Nephron (organoid): ENCODE measurements around the gene MED9.

Experiments used
- H3K27ac Mint-ChIP-seq, 3 experiments: 2 replicates each; pipeline ENCODE4 v1.8.0; 2020; ENCODE audit warnings: mixed read lengths in 3 of 3, mild to moderate bottlenecking in 2 of 3, moderate library complexity in 1 of 3
- H3K27me3 Mint-ChIP-seq: 2 replicates; pipeline ENCODE4 v1.8.0; 2021; ENCODE audit warnings: low read depth, mild to moderate bottlenecking, moderate library complexity, mixed read lengths
- H3K36me3 Mint-ChIP-seq: 2 replicates; pipeline ENCODE4 v1.8.0; 2020; ENCODE audit warnings: low read depth, mixed read lengths
- H3K4me1 Mint-ChIP-seq: 2 replicates; pipeline ENCODE4 v1.8.0; 2020; ENCODE audit warnings: mixed read lengths
- H3K4me3 Mint-ChIP-seq, 3 experiments: 2 replicates each; pipeline ENCODE4 v1.8.0; 2020; ENCODE audit warnings: mild to moderate bottlenecking in 3 of 3, mixed read lengths in 3 of 3, moderate library complexity in 2 of 3
- H3K9me3 Mint-ChIP-seq: 2 replicates; pipeline ENCODE4 v1.8.0; 2020; ENCODE audit warnings: mixed read lengths
- TF ChIP-seq, protein P1 (sequence below), 3 experiments: fragments of 200-600 bp; sonication (generic); IDR thresholded peaks; one replicate each; pipeline ENCODE4 v1.5.0; 2021; ENCODE audit warnings: antibody characterized with exemption in 3 of 3; ENCODE audit not compliant: unreplicated experiment in 3 of 3

MED9 gene

DNA sequence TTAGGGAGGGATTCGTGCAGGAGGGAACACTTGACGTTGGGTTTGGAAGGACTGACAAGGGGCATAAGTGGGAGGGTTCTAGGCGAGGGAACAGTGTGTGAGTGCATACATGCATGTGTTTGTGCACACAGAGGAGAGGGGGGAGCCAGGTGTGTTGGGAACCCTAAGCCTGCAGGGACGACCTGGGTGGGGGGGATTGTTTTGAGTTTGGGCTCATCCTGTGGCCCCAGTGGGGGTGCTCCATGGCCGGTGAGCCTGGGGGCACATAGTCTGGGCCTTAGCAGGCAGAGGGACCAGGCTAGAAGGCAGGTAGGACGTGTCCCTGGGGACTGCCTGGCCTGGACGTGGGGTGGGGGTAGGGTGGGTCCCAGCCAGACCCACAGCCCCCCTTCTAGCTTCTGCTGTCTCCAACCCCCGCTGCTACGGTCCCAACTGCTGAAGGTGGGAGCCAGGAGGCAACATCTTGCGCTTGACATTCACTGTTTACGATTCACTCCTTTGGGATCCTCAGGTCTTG lies 31.3 kb downstream of the MED9 start:
- Mint-ChIP-seq H3K4me1 (peaks cover 25% of the 10 kb centered on the region), H3K36me3 (no peaks in the 10 kb centered on the region), H3K4me3 (no peak overlapping the region), H3K27me3 (peaks cover 3% of the 10 kb centered on the region), H3K9me3 (no peaks in the 10 kb centered on the region), H3K27ac (peak overlapping the region in 1 of 3 experiments; percentile 29)
- TF ChIP-seq, protein P1, sequence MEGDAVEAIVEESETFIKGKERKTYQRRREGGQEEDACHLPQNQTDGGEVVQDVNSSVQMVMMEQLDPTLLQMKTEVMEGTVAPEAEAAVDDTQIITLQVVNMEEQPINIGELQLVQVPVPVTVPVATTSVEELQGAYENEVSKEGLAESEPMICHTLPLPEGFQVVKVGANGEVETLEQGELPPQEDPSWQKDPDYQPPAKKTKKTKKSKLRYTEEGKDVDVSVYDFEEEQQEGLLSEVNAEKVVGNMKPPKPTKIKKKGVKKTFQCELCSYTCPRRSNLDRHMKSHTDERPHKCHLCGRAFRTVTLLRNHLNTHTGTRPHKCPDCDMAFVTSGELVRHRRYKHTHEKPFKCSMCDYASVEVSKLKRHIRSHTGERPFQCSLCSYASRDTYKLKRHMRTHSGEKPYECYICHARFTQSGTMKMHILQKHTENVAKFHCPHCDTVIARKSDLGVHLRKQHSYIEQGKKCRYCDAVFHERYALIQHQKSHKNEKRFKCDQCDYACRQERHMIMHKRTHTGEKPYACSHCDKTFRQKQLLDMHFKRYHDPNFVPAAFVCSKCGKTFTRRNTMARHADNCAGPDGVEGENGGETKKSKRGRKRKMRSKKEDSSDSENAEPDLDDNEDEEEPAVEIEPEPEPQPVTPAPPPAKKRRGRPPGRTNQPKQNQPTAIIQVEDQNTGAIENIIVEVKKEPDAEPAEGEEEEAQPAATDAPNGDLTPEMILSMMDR (IDR thresholded peaks at IDR 0.05; ENCODE audit: unreplicated experiment in 3 of 3) = no peak

DNA sequence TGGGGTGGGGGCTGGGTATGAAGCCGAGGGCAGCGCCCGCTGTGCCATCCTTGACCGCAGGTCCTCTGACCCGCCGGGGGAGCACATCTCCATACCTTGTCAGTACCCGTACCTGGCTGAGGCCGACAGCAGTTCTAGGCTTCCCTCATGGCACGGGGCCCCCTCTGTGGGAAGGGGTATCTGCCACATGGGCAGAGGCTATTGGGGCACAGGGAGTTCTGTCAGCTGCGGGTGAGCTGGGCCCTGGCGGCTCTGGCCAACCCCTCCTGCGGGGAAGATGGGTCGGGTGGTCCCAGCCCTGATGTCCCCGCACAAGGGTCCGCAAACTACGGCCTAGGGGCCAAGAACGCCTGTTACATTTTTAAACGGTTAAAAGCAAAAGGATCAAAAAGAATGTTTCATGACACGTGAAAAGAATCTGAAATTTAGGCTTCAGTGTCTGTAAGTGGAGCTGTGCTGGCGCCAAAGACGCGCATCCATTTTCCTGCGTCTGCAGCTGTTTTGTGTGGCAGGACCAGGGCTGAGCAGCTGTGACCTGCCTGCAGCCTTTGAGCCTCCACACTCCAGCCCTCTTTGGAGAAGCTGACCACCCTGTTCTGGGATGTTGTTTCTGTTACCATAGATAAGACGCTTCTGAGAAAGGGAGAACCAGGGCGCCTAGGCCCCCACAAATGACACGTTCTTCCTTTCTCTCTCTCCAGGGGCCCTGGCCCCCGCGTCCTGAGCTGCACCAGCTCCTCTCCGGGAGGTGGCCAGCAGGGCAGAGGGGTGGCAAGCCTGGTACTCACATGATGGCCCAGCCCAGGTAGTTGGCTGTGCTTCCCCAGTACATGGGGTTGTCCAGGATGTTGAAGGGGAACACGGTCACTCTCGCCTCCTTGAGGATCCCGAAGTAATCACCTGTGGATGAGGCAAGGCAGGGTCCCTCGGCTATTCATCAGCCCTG lies 32.1 kb downstream of the MED9 start:
- peak overlapping the region in 1 of 3 experiments; percentile 29 for H3K27ac Mint-ChIP-seq
- H3K4me1 Mint-ChIP-seq = peaks cover 24% of the 10 kb centered on the region
- H3K36me3 Mint-ChIP-seq = no peaks in the 10 kb centered on the region
- no peaks in the 10 kb centered on the region for H3K9me3 Mint-ChIP-seq
- peaks cover under 1% of the 10 kb centered on the region for H3K27me3 Mint-ChIP-seq
- TF ChIP-seq, protein P1 (IDR thresholded peaks at IDR 0.05; ENCODE audit: unreplicated experiment in 3 of 3) = no peak
- no peak overlapping the region for H3K4me3 Mint-ChIP-seq

DNA sequence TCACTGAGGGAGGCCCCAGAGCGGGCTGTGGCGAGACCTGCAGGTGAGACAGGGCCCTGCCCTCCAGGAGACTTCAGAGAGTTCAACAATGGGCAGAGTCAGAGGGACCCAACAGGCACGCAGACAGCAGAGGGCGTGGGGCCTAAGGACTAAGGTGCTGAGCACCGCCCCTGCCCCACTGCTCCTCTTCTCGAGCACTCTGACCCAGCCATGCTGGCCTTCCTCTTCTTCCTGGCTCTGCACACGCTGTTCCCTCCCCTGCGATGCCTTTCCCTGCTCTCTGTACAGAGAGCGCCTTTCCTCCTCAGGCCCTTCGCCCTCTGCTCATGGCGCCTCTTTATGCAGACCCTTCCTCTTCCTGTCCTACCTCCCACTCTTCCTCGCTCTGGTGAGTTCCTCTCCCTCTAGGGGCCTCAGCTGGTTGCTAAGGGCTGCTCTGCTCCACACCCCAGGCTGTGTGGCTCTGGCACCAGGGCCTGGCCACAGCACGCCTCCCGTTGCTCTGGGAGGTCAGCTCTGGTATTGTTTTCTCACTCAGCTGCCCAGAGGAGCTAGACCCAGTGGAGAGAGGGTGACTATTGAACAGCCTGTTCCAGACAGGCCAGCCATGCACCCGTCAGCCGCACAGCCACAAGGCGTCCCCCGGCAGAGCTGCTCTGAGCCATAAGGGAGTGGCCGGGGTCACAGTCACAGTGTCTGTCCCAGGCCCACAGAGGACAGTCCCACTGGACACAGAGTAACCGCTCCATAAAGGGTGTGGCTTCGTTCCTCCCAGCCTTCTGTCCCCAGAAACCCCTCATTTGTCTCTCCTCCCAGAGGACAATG lies 33.0 kb downstream of the MED9 start:
- Mint-ChIP-seq H3K27me3 (peaks cover 5% of the 10 kb centered on the region), H3K9me3 (no peaks in the 10 kb centered on the region), H3K36me3 (no peaks in the 10 kb centered on the region), H3K27ac (peak overlapping the region in 1 of 3 experiments; percentile 52), H3K4me3 (no peak overlapping the region), H3K4me1 (peaks cover 27% of the 10 kb centered on the region)
- TF ChIP-seq, protein P1 (IDR thresholded peaks at IDR 0.05; ENCODE audit: unreplicated experiment in 3 of 3) = no peak

DNA sequence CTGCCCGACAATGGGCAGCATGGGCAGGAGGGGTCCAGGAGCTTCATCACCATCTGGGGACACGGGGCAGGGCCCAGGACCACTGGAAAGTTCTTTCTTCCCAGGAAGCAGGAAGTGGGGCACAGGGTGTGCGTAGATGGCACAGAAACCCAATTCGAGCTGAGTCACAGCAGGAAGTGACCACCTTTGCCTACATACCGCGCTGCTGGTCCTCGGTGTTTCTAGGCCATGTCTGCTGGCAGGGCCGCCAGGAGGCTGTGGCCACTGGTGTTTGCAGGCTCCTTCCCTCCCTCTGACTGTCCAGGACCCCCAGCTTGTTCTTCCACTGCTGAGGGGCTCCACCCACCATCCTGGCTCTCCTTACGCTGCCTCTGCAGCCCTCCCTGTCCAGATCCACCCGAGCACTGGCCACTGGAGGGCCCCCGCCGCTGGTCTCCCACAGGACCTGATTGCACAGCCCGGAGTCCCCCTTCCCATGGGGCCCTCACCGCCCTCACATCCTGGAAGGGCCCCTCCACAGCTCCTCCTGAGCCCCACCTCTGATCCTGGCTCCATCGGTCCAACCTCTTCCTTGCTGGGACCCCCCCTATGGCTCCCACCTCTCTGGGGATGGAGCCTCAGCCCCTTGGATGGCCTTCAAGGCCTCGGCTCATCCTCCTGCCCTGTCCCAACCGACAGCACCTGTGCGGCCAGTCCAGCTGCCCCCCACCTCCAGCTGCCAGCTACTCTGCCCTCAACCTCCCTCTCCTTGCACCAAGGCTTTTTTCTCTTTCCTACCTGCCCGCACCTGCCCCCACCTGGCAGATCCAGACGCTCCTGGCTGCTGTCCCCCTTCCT lies 33.9 kb downstream of the MED9 start:
- Mint-ChIP-seq H3K9me3 (no peaks in the 10 kb centered on the region), H3K36me3 (no peaks in the 10 kb centered on the region), H3K4me1 (peaks cover 35% of the 10 kb centered on the region), H3K27ac (no peak overlapping the region), H3K4me3 (no peak overlapping the region), H3K27me3 (peaks cover 5% of the 10 kb centered on the region)
- TF ChIP-seq, protein P1 (IDR thresholded peaks at IDR 0.05; ENCODE audit: unreplicated experiment in 3 of 3) = no peak

DNA sequence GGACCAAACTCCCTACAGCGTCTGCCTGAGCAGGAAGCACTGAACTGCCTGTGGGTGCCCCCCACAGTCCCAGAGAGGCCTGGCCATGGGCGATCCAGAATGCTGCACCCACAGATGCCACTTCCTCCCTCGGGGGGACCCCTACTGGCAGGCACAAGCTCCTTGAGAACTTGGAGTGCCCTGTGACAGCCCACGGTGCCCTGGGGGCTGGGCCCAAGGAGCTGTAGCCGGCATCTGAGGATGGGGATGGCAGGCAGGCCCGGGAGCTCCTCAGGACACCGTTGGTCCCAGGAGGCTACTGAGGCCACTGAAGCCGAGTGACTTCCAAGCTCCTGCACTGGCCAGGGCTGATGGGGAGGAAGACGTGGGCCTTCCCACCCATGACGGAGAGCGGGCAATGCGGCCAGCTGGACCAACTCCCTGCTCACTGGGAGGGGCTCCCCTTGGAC lies 34.5 kb downstream of the MED9 start:
- no peak overlapping the region for H3K27ac Mint-ChIP-seq
- peaks cover 42% of the 10 kb centered on the region for H3K4me1 Mint-ChIP-seq
- no peak overlapping the region for H3K4me3 Mint-ChIP-seq
- TF ChIP-seq, protein P1 (IDR thresholded peaks at IDR 0.05; ENCODE audit: unreplicated experiment in 3 of 3) = no peak
- H3K27me3 Mint-ChIP-seq = peaks cover 5% of the 10 kb centered on the region
- H3K9me3 Mint-ChIP-seq = no peaks in the 10 kb centered on the region
- no peaks in the 10 kb centered on the region for H3K36me3 Mint-ChIP-seq
